Measurements from ENCODE around the gene EREG.

- TF ChIP-seq ARNTL (CRISPR knock-in tag; IDR thresholded peaks at IDR 0.05; ENCODE audit: borderline replicate concordance, low read depth) (no peak), CREB5 (CRISPR knock-in tag; IDR thresholded peaks at IDR 0.05; ENCODE audit: low read depth) (no peak)
These were observed 42.9 kb downstream of the EREG start for GRCh38 chr4:74407891-74408290.

Data from SK-N-SH treated with all-trans-retinoic acid at 6 μM for 48 hours (cell line).